Measurements from ENCODE around the gene MED13L. TPM values are rescaled to one million over a fixed set of nuclear protein-coding genes. Genes with fewer than 3 reads are reported as not detected.

MED13L gene
- polyA plus RNA-seq, 1 of the 3 experiments (the other 2 are of a cell fraction): 17.1 TPM

GRCh38 chr12:116287842-116288301, 10.4 kb upstream of the MED13L start:
- whole genome bisulfite sequencing (ENCODE audit: low lambda C conversion rate): 95% methylated on average over 3 of the region's 3 CpGs

GRCh38 chr12:116284396-116284795, 6.9 kb upstream of the MED13L start:
- no peaks in the 10 kb centered on the region for H3K27me3 ChIP-seq (ENCODE audit: insufficient read depth)
- DNase-seq: no peak
- no peak overlapping the region for H3K4me2 ChIP-seq
- peaks cover 13% of the 10 kb centered on the region for H3F3A ChIP-seq (replicated peaks; ENCODE audit: insufficient read depth)
- H3K9ac ChIP-seq: no peak overlapping the region
- no peak overlapping the region for H2AFZ ChIP-seq (ENCODE audit: low read depth)
- ChIA-PET CTCF (no interaction called here), POLR2A (no interaction called here)
- H3K9me2 ChIP-seq: no peaks in the 10 kb centered on the region
- no peaks in the 10 kb centered on the region for H3K9me3 ChIP-seq
- no peak overlapping the region for H3K4me3 ChIP-seq (ENCODE audit: low read depth in 2 of 2, low read length in 1 of 2)
- no peaks in the 10 kb centered on the region for H3K36me3 ChIP-seq (replicated peaks in 1 of 2; ENCODE audit: control insufficient read depth in 1 of 2, insufficient read depth in 2 of 2, low read length in 1 of 2)
- WGBS (ENCODE audit: low lambda C conversion rate): 92% methylated on average over 5 of the region's 5 CpGs
- H3K79me2 ChIP-seq (ENCODE audit: insufficient read depth): no peaks in the 10 kb centered on the region
- H3K27ac ChIP-seq (ENCODE audit: low read depth in 2 of 2, low read length in 1 of 2): no peak overlapping the region
- H3K4me1 ChIP-seq (ENCODE audit: control insufficient read depth in 1 of 2, insufficient read depth in 2 of 2, low read depth in 1 of 2, low read length in 1 of 2): no peaks in the 10 kb centered on the region; a peak in 1 of 4 replicates
- no peaks in the 10 kb centered on the region for H4K20me1 ChIP-seq (ENCODE audit: insufficient read depth)
- TF ChIP-seq, protein P1, sequence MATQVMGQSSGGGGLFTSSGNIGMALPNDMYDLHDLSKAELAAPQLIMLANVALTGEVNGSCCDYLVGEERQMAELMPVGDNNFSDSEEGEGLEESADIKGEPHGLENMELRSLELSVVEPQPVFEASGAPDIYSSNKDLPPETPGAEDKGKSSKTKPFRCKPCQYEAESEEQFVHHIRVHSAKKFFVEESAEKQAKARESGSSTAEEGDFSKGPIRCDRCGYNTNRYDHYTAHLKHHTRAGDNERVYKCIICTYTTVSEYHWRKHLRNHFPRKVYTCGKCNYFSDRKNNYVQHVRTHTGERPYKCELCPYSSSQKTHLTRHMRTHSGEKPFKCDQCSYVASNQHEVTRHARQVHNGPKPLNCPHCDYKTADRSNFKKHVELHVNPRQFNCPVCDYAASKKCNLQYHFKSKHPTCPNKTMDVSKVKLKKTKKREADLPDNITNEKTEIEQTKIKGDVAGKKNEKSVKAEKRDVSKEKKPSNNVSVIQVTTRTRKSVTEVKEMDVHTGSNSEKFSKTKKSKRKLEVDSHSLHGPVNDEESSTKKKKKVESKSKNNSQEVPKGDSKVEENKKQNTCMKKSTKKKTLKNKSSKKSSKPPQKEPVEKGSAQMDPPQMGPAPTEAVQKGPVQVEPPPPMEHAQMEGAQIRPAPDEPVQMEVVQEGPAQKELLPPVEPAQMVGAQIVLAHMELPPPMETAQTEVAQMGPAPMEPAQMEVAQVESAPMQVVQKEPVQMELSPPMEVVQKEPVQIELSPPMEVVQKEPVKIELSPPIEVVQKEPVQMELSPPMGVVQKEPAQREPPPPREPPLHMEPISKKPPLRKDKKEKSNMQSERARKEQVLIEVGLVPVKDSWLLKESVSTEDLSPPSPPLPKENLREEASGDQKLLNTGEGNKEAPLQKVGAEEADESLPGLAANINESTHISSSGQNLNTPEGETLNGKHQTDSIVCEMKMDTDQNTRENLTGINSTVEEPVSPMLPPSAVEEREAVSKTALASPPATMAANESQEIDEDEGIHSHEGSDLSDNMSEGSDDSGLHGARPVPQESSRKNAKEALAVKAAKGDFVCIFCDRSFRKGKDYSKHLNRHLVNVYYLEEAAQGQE (IDR thresholded peaks at IDR 0.05; ENCODE audit: low read depth, low read length): no peak
- TF ChIP-seq PBX3 (IDR thresholded peaks at IDR 0.05) (no peak), FOSL2 (IDR thresholded peaks at IDR 0.05; ENCODE audit: borderline replicate concordance, low read depth) (no peak), EZH2phosphoT487 (IDR thresholded peaks at IDR 0.05; ENCODE audit: borderline replicate concordance, low read depth) (no peak), MEF2A (IDR thresholded peaks at IDR 0.05; ENCODE audit: borderline replicate concordance, low read depth) (no peak), EP300 (IDR thresholded peaks at IDR 0.05; ENCODE audit: borderline replicate concordance in 1 of 2, low read depth in 1 of 2, low read length in 1 of 2) (no peak), TCF12 (IDR thresholded peaks at IDR 0.05) (no peak), JUND (IDR thresholded peaks at IDR 0.05) (no peak), NFIC (IDR thresholded peaks at IDR 0.05; ENCODE audit: borderline replicate concordance) (no peak), FOXM1 (IDR thresholded peaks at IDR 0.05; ENCODE audit: low read depth) (no peak), ZBTB33 (IDR thresholded peaks at IDR 0.05; ENCODE audit: borderline replicate concordance, low read depth) (no peak), MXI1 (IDR thresholded peaks at IDR 0.05; ENCODE audit: low read depth, low read length) (no peak), GATA2 (CRISPR knock-in tag; IDR thresholded peaks at IDR 0.05) (no peak)
- TF ChIP-seq, protein P2, sequence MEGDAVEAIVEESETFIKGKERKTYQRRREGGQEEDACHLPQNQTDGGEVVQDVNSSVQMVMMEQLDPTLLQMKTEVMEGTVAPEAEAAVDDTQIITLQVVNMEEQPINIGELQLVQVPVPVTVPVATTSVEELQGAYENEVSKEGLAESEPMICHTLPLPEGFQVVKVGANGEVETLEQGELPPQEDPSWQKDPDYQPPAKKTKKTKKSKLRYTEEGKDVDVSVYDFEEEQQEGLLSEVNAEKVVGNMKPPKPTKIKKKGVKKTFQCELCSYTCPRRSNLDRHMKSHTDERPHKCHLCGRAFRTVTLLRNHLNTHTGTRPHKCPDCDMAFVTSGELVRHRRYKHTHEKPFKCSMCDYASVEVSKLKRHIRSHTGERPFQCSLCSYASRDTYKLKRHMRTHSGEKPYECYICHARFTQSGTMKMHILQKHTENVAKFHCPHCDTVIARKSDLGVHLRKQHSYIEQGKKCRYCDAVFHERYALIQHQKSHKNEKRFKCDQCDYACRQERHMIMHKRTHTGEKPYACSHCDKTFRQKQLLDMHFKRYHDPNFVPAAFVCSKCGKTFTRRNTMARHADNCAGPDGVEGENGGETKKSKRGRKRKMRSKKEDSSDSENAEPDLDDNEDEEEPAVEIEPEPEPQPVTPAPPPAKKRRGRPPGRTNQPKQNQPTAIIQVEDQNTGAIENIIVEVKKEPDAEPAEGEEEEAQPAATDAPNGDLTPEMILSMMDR (IDR thresholded peaks at IDR 0.05): no peak
- TF ChIP-seq, protein P3, sequence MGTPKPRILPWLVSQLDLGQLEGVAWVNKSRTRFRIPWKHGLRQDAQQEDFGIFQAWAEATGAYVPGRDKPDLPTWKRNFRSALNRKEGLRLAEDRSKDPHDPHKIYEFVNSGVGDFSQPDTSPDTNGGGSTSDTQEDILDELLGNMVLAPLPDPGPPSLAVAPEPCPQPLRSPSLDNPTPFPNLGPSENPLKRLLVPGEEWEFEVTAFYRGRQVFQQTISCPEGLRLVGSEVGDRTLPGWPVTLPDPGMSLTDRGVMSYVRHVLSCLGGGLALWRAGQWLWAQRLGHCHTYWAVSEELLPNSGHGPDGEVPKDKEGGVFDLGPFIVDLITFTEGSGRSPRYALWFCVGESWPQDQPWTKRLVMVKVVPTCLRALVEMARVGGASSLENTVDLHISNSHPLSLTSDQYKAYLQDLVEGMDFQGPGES (IDR thresholded peaks at IDR 0.05; ENCODE audit: low read depth, low read length): no peak

More at GRCh38 chr12:116287842-116288301, 10.4 kb upstream of the MED13L start:
- no peaks in the 10 kb centered on the region for H3K27me3 ChIP-seq (ENCODE audit: insufficient read depth)
- no peaks in the 10 kb centered on the region for H3K79me2 ChIP-seq (ENCODE audit: insufficient read depth)
- no peaks in the 10 kb centered on the region for H3K36me3 ChIP-seq (replicated peaks in 1 of 2; ENCODE audit: control insufficient read depth in 1 of 2, insufficient read depth in 2 of 2, low read length in 1 of 2)
- H3K4me2 ChIP-seq: no peak overlapping the region
- H3K9me3 ChIP-seq: no peaks in the 10 kb centered on the region
- H3K9ac ChIP-seq: no peak overlapping the region
- TF ChIP-seq, protein P4, sequence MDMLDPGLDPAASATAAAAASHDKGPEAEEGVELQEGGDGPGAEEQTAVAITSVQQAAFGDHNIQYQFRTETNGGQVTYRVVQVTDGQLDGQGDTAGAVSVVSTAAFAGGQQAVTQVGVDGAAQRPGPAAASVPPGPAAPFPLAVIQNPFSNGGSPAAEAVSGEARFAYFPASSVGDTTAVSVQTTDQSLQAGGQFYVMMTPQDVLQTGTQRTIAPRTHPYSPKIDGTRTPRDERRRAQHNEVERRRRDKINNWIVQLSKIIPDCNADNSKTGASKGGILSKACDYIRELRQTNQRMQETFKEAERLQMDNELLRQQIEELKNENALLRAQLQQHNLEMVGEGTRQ (IDR thresholded peaks at IDR 0.05; ENCODE audit: borderline replicate concordance, low read depth, low read length): no peak
- TF ChIP-seq TCF12 (IDR thresholded peaks at IDR 0.05) (no peak), CHD2 (IDR thresholded peaks at IDR 0.05; ENCODE audit: low read length, partially characterized antibody) (no peak)
- ChIA-PET POLR2A (no interaction called here), CTCF (interaction anchor here (1.2 to 1.4 kb wide), 2 partner anchors 13 to 146 kb away, joined by 3 read pairs; no protein-coding TSS in a partner anchor)
- DNase-seq: no peak
- H3K4me3 ChIP-seq (ENCODE audit: low read depth in 2 of 2, low read length in 1 of 2): no peak overlapping the region
- peaks cover 4% of the 10 kb centered on the region for H3F3A ChIP-seq (replicated peaks; ENCODE audit: insufficient read depth)
- no peak overlapping the region for H3K27ac ChIP-seq (ENCODE audit: low read depth in 2 of 2, low read length in 1 of 2)
- no peaks in the 10 kb centered on the region for H3K4me1 ChIP-seq (ENCODE audit: control insufficient read depth in 1 of 2, insufficient read depth in 2 of 2, low read depth in 1 of 2, low read length in 1 of 2)
- no peaks in the 10 kb centered on the region for H4K20me1 ChIP-seq (ENCODE audit: insufficient read depth)
- H2AFZ ChIP-seq (ENCODE audit: low read depth): no peak overlapping the region
- H3K9me2 ChIP-seq: no peaks in the 10 kb centered on the region

Measured in SK-N-SH (cell line).